Measurements from ENCODE around the gene XBP1.
"Not testable (repeated sequence)": the region's sequence is repeated elsewhere in the genome, so short reads cannot be mapped to it uniquely, and the experiment has no call there.

The XBP1 gene

DNA sequence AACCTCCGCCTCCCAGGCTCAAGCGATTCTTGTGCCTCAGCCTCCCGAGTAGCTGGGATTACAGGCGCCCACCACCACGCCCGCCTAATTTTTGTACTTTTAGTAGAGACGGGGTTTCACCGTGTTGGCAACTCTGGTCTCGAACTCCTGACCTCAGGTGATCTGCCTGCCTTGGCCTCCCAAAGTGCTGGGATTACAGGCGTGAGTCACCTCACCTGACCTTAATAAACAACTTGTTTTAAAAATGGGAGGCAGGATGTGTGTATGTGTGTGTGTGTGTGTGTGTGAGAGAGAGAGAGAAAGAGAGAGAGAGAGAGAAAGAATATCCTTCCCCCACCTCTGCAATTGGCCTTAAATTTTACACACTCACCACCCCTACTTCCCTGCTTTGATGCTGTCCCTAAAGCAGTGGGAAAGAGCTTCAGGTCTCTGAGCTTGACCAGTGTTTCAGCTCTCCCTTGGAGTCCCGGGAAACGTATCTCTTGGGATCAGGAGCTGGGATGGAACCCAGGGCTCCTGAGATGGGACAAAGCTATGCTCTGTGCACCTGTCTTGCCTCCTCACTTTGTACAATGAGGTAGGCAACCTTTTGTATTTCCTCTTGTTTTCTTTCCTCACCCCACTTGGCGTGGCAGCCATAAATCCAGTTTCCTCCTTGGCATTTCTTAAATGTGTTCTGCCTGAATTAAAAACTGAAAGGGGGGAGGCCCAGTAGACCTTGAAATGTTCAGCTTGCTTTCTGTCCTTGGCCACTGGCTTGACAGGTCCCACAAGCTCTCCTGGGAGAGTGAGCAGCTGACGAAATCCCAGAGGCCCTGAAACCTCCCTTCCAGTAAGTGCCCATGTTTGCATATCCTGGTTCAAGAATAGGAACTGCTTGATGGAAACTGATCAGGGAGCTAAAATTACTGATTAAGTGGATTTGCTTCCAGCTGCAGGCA lies 17.8 kb upstream of the XBP1 start:
- no peak for DNase-seq

DNA sequence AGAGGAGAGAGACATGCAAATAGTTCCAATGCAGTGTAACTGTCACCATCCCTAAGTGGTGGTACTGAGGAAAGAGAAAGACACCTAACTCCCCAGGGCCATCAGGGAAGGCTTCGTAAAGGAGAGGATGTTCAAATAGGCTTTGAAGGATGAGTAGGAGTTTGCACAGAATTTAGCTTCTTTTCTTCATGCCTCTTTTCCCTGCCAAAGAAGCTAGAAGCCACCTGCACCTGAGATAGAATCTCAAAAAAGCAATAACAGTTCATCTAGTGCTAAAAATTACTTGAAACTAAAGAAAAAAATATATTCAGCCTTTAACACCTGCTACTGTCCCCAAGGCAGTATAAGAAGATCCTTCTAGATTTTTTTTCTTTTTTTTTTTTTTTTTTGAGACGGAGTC lies 16.7 kb upstream of the XBP1 start:
- no peak for DNase-seq

DNA sequence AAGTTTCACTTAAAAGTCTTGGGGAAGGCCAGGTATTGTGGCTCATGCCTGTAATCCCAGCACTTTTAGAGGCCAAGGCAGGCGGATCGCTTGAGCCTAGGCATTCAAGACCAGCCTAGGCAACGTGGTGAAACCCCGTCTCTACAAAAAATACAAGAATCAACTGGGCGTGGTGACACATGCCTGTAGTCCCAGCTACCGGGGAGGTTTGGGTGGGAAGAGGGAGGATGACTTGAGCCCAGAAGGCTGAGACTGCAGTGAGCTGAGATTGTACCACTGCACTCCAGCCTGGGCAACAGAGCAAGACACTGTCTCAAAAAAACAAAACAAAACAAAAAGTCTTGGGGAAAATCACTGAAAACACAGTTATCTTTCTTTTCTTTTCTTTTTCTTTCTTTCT lies 15.4 kb upstream of the XBP1 start:
- DNase-seq: no peak

DNA sequence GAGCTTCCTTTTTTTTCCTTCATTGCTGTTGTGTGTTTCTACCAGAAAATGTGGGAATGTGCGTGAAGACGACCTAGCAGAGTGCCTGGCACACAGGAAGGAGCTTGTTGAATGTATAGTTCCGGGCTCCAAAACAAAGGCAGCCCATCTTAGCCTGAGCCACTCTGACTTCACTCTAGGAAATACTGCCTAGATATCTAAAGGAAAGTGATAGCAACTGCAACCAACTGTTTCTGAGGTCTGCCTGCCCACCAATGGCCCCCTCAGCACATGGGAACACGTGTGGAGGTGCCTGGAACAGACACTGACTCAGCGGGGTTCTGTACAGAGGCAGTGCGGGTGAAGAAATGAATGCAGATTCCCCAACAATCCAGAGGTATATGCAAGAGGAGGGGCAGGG lies 14.7 kb upstream of the XBP1 start:
- no peak for DNase-seq

DNA sequence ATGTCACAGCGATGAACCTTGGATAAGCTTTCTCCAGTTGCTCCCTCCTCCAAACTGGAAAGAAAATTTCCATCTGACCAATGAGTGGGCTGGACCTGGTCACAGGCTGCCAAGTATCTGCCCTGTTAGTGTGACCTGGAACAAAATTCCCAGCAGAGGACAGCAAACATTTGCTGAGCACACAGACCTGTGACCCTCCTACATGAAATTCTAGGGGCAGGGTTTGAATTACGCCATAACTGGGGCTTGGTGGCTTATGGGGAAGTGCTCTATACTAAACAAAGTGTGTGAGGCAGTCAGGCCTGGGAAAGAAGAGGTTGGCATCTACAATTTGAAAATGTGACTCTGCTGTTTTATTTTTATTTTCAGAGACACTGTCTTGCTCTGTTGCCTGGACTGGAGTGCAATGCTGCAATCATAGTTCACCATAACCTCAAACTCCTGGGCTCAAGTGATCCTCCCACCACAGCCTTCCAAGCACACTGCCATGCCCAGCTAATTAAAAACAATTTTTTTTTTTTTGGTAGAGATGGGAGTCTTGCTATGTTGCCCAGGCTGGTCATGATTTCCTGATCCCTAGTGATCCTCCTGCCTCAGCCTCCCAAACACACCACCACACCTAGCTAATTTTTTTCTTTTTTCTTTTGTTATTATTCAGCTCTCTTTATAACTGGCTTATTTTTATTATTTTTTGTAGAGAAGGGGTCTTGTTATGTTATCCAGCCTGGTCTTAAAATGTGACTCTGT lies 13.6 kb upstream of the XBP1 start:
- DNase-seq: no peak

DNA sequence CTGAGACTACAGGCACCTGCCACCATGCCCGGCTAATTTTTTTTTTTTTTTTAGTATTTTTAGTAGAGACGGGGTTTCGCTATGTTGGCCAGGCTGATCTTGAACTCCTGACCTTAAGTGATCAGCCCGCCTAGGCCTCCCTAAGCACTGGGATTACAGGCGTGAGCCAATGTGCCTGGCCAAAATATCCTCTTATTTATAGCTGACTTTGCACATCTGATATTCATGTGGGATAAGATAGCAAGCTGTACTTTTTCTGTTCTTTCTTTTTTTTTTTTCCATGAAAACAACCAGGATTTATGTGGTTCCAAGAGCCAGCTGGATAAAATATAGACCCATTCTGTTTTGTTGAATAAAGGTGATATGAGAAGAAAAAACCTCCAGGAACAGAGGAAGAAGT lies 12.1 kb upstream of the XBP1 start:
- no peak for DNase-seq

DNA sequence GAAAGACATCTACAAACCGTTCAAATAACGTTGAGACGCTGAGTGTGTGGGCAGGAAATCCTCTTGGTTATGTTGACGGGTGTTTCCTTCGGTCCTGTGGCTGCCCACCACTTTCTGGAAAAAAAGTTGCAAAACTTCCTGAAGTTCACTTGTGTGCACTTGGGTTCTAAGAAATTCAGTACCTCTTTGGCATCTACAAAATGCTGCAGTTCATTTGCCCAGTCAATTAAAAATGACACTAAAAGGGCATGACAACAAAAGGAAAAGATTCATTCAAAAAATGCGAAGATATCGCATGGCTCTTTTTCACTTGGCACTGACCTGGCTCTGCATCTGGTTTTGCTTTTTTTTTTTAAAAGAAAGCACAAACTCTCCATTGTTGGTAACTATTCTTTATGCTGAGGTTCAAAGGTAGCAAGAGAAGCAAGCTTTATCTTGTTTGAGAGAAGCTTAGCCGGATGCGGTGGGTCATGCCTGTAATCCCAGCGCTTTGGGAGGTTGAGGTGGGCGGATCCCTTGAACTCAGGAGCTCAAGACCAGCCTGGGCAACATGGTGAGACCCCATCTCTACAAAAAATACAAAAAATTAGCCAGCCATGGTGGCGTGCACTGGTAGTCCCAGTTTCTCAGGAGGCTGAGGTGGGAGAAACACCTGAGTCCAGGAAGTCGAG lies 10.6 kb upstream of the XBP1 start:
- DNase-seq: no peak

DNA sequence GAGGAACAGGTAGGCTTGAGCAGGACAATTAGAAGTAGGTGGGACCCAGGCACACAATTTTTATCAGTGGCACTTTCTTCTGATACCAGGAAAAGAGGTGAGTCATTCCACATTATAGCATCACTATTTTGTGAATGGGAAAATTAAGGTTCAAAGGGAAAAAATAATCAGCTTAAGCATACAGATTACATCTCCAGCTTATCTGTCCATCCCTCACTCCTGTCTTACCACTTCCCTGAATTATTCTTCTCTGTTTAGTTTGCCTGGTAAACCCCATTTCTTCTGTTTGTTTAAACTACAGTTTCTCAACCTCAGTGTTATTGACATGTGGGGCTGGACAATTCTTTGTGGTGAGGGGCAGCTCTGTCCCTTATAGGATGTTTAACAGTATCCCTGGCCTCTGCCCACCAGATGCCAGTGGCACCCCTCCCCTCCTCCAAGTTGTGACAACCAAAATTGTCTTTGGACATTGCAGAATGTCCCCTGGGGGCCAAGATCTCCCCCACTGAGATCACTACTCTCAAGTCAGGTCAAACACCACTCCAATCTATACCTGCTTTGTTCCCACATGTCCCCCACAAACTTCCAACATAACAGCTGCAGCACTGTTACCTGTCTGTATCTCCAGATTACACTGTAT lies 8.5 kb upstream of the XBP1 start:
- no peak for DNase-seq

DNA sequence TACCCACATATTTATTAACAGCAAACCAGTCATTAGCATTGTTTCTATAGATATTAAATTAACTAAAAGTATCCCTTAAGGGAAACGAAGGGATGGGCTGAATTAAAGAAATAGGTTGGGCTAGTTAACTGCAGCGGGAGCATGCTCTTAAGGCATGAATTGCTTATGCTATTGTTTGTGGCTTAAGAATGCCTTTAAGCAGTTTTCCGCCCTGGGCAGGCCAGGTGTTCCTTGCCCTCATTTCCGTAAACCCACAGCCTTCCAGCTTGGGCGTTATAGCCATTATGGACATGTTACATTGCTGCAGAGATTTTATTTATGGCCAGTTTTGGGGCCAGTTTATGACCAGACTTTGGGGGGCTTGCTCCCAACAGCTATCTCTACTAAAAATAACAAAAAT lies 5.1 kb upstream of the XBP1 start:
- not testable (repeated sequence) for DNase-seq

DNA sequence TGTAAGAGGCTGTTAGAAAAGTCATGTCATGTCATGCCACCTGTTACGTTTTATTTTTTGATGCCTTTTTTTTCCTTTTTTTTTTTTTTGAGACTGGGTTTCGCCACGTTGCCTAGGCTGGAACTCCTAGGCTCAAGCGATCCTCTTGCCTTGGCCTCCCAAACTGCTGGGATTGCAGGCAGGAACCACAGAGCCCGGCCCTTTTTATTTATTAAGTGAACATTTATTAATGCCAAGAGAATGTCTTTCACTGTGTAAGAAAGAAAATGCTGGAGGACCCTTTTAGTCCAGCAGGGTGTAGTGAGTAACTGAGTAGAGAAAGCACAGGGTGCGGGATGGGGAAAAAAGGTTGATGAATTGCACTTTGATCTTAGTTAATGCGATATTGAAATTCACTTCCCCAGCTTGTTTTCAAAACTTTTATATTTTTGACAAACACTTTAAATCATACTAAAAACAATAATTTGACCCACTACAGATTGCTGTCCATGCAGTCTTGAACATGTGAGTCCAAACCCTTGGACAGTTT lies 2.3 kb upstream of the XBP1 start:
- no peak for DNase-seq

DNA sequence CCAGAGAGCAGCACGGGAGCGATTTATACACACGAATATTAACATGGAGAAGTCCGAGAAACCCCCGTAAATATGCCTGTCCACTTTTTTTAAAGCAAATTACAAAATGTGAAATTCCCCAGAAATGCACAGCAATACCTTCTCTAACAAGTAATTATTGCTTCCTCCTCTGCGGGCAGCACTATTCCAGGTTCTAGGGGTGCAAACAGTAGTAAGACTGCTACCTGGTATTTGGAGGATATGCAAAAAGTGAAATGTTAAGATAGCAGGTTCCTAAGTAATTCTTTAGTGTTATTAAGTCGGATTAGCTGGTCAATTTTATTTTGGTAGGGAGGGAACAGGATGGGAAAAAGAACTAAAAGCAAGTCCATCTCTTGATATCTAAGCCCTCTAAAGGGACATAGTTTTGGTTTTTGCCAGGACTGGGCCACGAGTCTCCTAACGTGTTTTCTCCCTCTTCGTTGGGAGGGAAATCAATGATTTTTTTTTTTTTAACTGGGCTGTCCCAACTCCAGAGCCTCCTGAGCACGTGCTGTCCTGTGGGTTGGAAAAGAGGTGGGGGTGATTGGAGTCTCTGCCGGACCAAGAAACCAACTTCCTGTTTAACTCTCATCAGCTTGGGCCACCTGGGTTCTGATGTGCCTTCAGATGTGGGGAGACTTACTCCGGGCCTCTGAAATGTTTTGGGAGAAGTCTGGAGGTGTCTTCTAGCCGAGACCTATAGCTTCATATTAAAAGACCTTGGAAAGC lies 1.7 kb upstream of the XBP1 start:
- DNase-seq: no peak

DNA sequence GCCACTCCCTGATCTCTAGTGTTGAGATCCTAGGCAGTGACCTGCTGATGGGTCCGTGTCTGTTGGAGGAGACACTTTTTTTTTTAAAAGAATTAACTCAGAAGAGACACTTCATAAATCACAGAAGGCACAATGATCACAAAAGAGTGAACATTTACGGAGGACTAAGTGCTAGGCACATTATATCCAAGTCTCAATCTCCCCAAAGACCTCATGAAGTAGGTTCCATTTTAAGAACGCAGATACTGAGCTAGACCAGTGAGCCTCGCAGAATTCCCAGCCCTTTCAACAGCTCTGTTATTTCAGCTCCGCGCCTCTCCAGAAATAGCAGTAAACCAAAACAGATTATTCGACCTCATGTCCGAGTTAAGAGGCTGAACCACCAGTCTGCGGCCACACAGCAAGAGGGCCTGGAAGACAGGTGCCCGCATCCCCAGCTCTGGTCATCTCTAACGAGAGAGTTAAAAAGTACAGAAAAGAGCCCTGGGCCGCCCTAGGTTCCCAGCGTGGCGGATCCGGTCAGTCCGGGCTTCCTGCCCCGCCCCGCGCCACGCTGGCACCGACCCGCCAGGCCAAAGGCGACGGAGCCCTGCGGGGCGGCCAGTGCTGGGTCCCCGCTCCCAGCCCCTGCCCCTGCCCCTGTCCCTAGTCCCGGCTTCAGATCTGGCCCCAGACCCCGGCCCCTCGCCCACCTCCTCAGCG lies 612 bp downstream of the XBP1 start:
- DNase-seq: no peak

DNA sequence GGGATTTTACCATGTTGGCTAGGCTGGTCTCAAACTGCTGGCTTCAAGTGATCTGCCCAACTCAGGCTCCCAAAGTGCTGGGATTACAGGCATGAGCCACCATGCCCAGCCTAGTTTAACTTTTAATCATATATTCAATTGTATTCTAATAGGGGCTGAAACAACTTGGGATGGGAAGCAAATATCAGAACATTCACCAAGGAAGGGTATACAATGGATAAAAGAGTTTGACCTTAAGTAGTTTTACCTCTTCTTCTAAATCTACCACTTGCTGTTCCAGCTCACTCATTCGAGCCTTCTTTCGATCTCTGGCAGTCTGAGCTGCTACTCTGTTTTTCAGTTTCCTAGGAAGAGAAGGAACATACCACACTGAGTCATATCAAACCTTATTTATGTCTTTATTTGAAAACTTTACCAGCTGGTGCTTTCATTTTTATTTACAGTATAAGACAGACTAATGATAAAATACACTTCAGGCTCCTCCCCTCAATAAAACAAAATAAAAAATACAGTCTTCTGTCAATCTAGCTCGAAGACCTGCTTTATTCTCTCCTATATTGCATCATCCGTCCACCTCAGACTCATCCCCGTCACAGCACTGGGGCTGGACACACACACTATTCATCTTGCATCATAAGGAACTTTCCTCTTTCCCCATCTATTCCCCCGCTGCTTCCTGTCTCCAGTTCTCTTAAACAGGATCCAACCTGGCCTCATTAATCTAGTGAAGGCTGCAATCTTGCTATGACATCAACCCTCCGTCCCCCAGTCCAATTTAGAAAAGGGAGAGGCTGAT lies 1.4 kb downstream of the XBP1 start:
- no peak for DNase-seq

DNA sequence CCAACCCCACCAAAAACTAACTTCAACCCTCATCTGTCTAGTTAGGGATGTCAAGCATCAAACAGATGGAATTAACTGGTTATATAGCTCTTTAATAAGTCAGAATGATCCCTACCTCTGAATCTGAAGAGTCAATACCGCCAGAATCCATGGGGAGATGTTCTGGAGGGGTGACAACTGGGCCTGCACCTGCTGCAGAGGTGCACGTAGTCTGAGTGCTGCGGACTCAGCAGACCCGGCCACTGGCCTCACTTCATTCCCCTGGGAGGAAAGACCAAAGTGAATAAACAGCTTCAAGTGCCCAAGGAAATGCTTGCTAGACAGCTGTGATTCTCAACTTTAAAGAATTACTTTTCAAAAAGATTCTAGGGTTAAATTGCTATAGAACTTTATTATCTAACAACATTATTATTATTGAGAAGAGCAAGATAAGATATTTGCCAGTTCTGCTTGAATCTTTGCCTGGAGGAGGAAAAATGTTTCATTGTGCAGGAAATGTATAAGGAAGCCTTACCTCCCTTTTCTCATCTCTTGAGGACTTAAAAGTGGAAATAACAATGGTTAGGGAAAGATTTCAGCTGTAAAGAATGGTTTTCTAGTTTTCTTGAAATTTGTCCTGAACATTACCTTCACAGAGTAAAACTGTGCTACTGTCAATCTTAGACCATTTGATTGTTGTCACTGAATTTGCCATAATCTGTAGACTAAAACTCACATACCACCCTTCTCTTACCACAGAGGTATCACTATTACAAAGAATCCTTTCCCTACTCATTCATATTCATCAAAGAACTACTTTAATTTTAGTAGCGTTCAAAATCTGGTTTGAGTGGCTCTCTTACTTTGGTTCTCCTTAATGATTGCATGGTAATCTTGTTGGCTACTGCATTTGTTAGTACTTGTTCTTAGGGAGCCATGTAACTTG lies 4.2 kb downstream of the XBP1 start:
- no peak for DNase-seq

DNA sequence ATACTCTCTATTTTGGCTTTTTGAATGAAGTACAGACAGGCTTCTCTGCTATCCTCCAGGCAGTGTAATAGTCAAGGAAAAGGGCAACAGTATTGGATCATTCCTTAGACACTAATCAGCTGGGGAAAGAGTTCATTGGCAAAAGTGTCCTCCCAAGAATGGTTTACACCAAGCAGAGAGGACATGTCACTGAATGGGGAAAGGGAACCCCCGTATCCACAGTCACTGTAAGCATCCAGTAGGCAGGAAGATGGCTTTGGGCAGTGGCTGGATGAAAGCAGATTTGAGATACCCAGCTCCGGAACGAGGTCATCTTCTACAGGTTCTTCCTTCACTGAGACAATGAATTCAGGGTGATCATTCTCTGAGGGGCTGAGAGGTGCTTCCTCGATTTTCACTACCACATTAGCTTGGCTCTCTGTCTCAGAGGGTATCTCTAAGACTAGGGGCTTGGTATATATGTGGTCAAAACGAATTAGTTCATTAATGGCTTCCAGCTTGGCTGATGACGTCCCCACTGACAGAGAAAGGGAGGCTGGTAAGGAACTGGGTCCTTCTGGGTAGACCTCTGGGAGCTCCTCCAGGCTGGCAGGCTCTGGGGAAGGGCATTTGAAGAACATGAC lies 5.2 kb downstream of the XBP1 start:
- no peak for DNase-seq

DNA sequence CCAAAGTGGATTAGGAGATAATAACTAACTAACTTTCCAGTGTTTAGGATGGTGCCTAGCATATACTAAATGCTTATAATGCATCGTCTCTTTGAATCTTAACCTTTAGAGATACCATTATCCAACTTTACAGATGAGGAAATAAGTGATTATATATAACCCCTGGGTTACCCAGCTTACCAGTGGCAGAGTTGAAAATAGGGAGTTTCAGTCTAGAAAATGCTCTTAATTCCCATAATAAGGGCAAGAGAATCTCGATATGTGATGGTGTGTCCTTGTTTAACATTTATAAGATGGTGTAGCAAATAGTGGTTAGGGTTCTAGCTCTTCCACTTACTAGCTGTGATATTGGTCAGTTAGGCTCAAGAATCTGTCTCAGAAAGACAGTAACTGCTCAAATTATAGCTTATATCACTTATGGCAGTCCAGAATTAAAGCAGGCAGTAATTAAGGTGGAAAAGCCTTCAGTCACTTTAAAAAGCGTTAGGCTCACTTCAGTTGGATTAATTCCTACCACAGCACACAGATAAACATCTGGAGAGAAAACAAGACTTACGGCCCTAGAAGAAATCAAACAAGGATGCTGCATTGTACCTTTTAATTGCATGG lies 6.3 kb downstream of the XBP1 start:
- DNase-seq: no peak

DNA sequence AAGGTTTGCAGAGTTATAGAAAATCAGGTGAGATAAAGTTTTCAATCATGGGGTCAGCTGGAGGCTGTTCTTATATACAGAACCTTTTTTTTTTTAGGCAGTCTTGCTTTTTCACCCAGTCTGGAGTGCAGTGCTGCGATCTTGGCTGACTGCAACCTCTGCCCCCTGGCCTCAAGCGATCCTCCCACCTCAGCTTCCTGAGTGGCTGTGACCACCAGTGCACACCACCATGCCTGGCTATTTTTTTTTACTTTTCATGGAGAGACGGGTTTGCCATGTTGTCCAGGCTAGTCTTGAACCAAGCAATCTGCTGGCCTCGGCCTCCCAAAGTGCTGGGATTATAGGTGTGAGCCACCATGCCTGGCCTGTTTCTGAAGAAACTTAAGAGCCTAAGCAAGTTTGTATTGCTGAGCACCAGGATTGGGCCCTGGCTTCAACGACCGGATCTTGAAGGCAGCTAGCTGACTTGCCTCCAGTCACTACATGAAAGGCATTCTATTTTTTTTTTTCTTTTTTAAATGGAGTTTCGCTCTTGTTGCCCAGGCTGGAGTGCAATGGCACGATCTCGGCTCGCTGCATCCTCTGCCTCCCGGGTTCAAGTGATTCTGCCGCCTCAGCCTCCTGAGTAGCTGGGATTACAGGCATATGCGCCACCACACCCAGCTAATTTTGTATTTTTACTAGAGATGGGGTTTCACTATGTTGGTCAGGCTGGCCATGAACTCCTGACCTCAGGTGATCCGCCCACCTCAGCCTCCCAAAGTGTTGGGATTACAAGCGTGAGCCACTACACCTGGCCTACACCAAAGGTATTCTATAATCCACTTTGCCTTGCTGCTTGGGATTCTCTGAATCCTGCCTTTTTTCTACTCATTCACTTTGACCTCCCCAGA lies 7.6 kb downstream of the XBP1 start:
- DNase-seq: no peak

All from activated CD4-positive, alpha-beta T cell treated with anti-CD3 and anti-CD28 coated beads for 1 hour (primary cell).